H9 (cell line): ENCODE measurements around the gene CLDN22. TPM values are rescaled to one million over a fixed set of nuclear protein-coding genes. Genes with fewer than 3 reads are reported as not detected.

Source experiments
- DNase-seq: peaks from one replicate; pipeline ENCODE4 v3.0.0-alpha.2; 2017
- H2AFZ ChIP-seq: one replicate; pipeline ENCODE4 v1.6.1; 2013; ENCODE audit warnings: mild to moderate bottlenecking, low read length, control low read depth, moderate library complexity
- H2AK5ac ChIP-seq: 2 replicates; pipeline ENCODE4 v1.6.1; 2013; ENCODE audit warnings: low read length, control low read depth, mixed read lengths; ENCODE audit not compliant: insufficient read length
- H2BK120ac ChIP-seq: one replicate; pipeline ENCODE4 v1.6.1; 2013; ENCODE audit warnings: low read depth, mild to moderate bottlenecking, low read length, control low read depth, inconsistent platforms; ENCODE audit not compliant: poor library complexity, severe bottlenecking
- H2BK12ac ChIP-seq: 2 replicates; pipeline ENCODE4 v1.6.1; 2013; ENCODE audit warnings: low read length, control low read depth, mixed read lengths, low read depth; ENCODE audit not compliant: insufficient read length
- H2BK15ac ChIP-seq: 2 replicates; pipeline ENCODE4 v1.6.1; 2013; ENCODE audit warnings: low read depth, low read length, control low read depth
- H2BK20ac ChIP-seq: one replicate; pipeline ENCODE4 v1.6.1; 2013; ENCODE audit warnings: low read depth, mild to moderate bottlenecking, low read length, control low read depth, inconsistent platforms; ENCODE audit not compliant: poor library complexity, severe bottlenecking
- H2BK5ac ChIP-seq: 2 replicates; pipeline ENCODE4 v1.6.1; 2013; ENCODE audit warnings: low read length, control low read depth, mixed read lengths; ENCODE audit not compliant: insufficient read length
- H3K14ac ChIP-seq: 2 replicates; pipeline ENCODE4 v1.6.1; 2013; ENCODE audit warnings: low read length, control low read depth; ENCODE audit not compliant: insufficient read depth
- H3K18ac ChIP-seq: 2 replicates; pipeline ENCODE4 v1.6.1; 2013; ENCODE audit warnings: low read depth, mild to moderate bottlenecking, mixed read lengths, low read length, control low read depth; ENCODE audit not compliant: insufficient read length
- H3K23ac ChIP-seq: 2 replicates; pipeline ENCODE4 v1.6.1; 2013; ENCODE audit warnings: low read length, control low read depth, mixed read lengths, low read depth; ENCODE audit not compliant: insufficient read length
- H3K23me2 ChIP-seq: 2 replicates; pipeline ENCODE4 v1.6.1; 2013; ENCODE audit warnings: low read depth, mild to moderate bottlenecking, mixed read lengths, low read length, control low read depth; ENCODE audit not compliant: insufficient read length, poor library complexity, severe bottlenecking
- H3K27ac ChIP-seq: 2 replicates; pipeline ENCODE4 v1.5.1; 2013; ENCODE audit warnings: low read length, control low read depth, mixed read lengths, low read depth; ENCODE audit not compliant: insufficient read length
- H3K27me3 ChIP-seq: 2 replicates; pipeline ENCODE4 v1.6.1; 2013; ENCODE audit warnings: low read length, control low read depth, inconsistent platforms; ENCODE audit not compliant: insufficient read depth
- H3K4ac ChIP-seq: 2 replicates; pipeline ENCODE4 v1.6.1; 2013; ENCODE audit warnings: low read depth, mild to moderate bottlenecking, control low read depth, inconsistent platforms, low read length, moderate library complexity
- H3K4me1 ChIP-seq: 2 replicates; pipeline ENCODE4 v1.6.1; 2013; ENCODE audit warnings: low read length, control low read depth, inconsistent platforms; ENCODE audit not compliant: insufficient read depth
- H3K4me2 ChIP-seq: 2 replicates; pipeline ENCODE4 v1.6.1; 2013; ENCODE audit warnings: low read length, control low read depth, mixed read lengths; ENCODE audit not compliant: insufficient read length, insufficient read depth
- H3K56ac ChIP-seq: 2 replicates; pipeline ENCODE4 v1.6.1; 2013; ENCODE audit warnings: low read depth, mild to moderate bottlenecking, mixed read lengths, low read length, control low read depth; ENCODE audit not compliant: insufficient read length
- H3K79me1 ChIP-seq: 2 replicates; pipeline ENCODE4 v1.6.1; 2013; ENCODE audit warnings: low read depth, mild to moderate bottlenecking, moderate library complexity, low read length, control low read depth, inconsistent platforms; ENCODE audit not compliant: insufficient read depth, poor library complexity, severe bottlenecking
- H3K79me2 ChIP-seq: 2 replicates; pipeline ENCODE4 v1.6.1; 2013; ENCODE audit warnings: low read length, control low read depth, inconsistent platforms; ENCODE audit not compliant: insufficient read depth
- H3K9ac ChIP-seq: 2 replicates; pipeline ENCODE4 v1.6.1; 2013; ENCODE audit warnings: low read length, control low read depth, mixed read lengths; ENCODE audit not compliant: insufficient read length; ENCODE audit errors: extremely low read depth
- H3K9me3 ChIP-seq: one replicate; pipeline ENCODE4 v1.6.1; 2013; ENCODE audit warnings: low read depth, low read length, inconsistent platforms; ENCODE audit not compliant: control insufficient read depth
- H3T11ph ChIP-seq: one replicate; pipeline ENCODE4 v1.6.1; 2013; ENCODE audit warnings: mild to moderate bottlenecking, low read length, control low read depth, inconsistent platforms
- H4K20me1 ChIP-seq: one replicate; pipeline ENCODE4 v1.6.1; 2013; ENCODE audit not compliant: control insufficient read depth, insufficient read length, insufficient read depth
- H4K5ac ChIP-seq: 2 replicates; pipeline ENCODE4 v1.6.1; 2013; ENCODE audit warnings: low read depth, mild to moderate bottlenecking, mixed read lengths, low read length, control low read depth; ENCODE audit not compliant: insufficient read length
- H4K8ac ChIP-seq: replicated peaks from 2 replicates; pipeline ENCODE4 v1.6.1; 2013; ENCODE audit warnings: low read length, control low read depth, mixed read lengths, low read depth; ENCODE audit not compliant: insufficient read length
- H4K91ac ChIP-seq: 2 replicates; pipeline ENCODE4 v1.6.1; 2013; ENCODE audit warnings: low read depth, mild to moderate bottlenecking, moderate library complexity, mixed read lengths, low read length, control low read depth; ENCODE audit not compliant: insufficient read length
- H3K27ac Mint-ChIP-seq, 3 experiments: 2 replicates in 2 of 3; 3 replicates in 1 of 3; pipeline ENCODE4 v1.8.0; 2020 to 2021; ENCODE audit warnings: mixed read lengths in 3 of 3, mild to moderate bottlenecking in 1 of 3, moderate library complexity in 1 of 3
- H3K27me3 Mint-ChIP-seq: 2 replicates; pipeline ENCODE4 v1.8.0; 2021; ENCODE audit warnings: low read depth, mild to moderate bottlenecking, moderate library complexity, mixed read lengths
- H3K36me3 Mint-ChIP-seq, 3 experiments: 2 replicates in 2 of 3; 3 replicates in 1 of 3; pipeline ENCODE4 v1.8.0; 2020 to 2021; ENCODE audit warnings: low read depth in 3 of 3, mixed read lengths in 3 of 3; ENCODE audit not compliant: insufficient read depth in 1 of 3
- H3K4me1 Mint-ChIP-seq, 2 experiments: 2 replicates each; pipeline ENCODE4 v1.8.0; 2020; ENCODE audit warnings: mixed read lengths in 2 of 2
- H3K4me3 Mint-ChIP-seq, 2 experiments: 2 replicates in 1 of 2; 3 replicates in 1 of 2; pipeline ENCODE4 v1.8.0; 2020 to 2021; ENCODE audit warnings: mild to moderate bottlenecking in 2 of 2, mixed read lengths in 2 of 2, moderate library complexity in 1 of 2
- H3K9me3 Mint-ChIP-seq, 2 experiments: 2 replicates in 1 of 2; 3 replicates in 1 of 2; pipeline ENCODE4 v1.8.0; 2020; ENCODE audit warnings: mild to moderate bottlenecking in 2 of 2, mixed read lengths in 2 of 2, moderate library complexity in 1 of 2
- CTCF ChIP-seq: fragments of 200-600 bp; sonication (generic); conservative IDR thresholded peaks from 3 replicates; pipeline ENCODE4 v1.8.0; 2021; ENCODE audit warnings: antibody characterized with exemption, mild to moderate bottlenecking
- WGBS: extraction: QIAGEN DNeasy Blood & Tissue Kit; methylation state at CpG from one replicate; pipeline ENCODE4 v1.1.7; 2013; ENCODE audit warnings: missing lambda C conversion rate, low lambda C conversion rate, mixed read lengths; ENCODE audit not compliant: insufficient read length; ENCODE audit errors: extremely low coverage; 5-methylcytosine and 5-hydroxymethylcytosine counted together
- total RNA-seq: library from RNA; stranded (reverse); gene quantifications from 2 replicates; pipeline ENCODE4 v1.2.1, GENCODE V29; 2021

Gene CLDN22
- total RNA-seq, 1 experiment from 2014 or later: not detected

DNA sequence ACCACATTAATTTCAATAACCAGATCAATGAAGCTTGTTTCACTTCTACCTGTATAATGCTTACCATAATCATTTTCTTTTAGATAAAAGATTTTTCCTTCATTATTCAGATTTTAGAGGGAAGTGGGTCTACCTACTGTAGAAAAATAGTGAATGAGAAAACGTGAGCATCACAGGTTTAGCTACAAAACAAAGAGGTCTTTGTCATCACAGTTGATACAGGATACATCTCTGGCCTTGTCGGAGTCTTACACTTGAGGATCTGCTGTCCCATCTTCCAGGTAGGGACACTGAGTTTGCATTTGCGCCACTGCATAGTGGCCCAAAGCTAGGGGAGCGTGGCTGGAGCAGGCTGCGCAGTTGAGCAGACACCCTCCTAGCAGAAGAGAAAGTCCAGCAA, 1.4 kb upstream of the CLDN22 start:
- Histone ChIP-seq H2AFZ (no peak overlapping the region), H2BK120ac (no peak overlapping the region), H3K4ac (no peak overlapping the region), H3K14ac (no peak overlapping the region), H2AK5ac (no peak overlapping the region), H2BK15ac (no peak overlapping the region), H3K9ac (no peak overlapping the region), H4K8ac (no peak overlapping the region), H3T11ph (no peak overlapping the region), H3K27ac (no peak overlapping the region), H3K4me1 (no peaks in the 10 kb centered on the region), H2BK12ac (no peak overlapping the region), H3K79me2 (no peaks in the 10 kb centered on the region; the same call in 1 of the 2 replicates), H3K4me2 (no peak overlapping the region), H4K5ac (no peak overlapping the region), H3K79me1 (no peaks in the 10 kb centered on the region), H3K23ac (no peak overlapping the region), H3K9me3 (no peaks in the 10 kb centered on the region), H2BK20ac (no peak overlapping the region), H4K91ac (no peak overlapping the region), H3K23me2 (no peaks in the 10 kb centered on the region), H3K18ac (no peak overlapping the region), H3K56ac (no peak overlapping the region), H2BK5ac (no peak overlapping the region), H4K20me1 (no peaks in the 10 kb centered on the region), H3K27me3 (no peaks in the 10 kb centered on the region)
- H3K4me3 Mint-ChIP-seq: no peak overlapping the region
- WGBS: no CpG with 5 or more reads among the region's 5 CpGs
- H3K27me3 Mint-ChIP-seq: no peaks in the 10 kb centered on the region
- no peak for TF ChIP-seq CTCF
- peaks cover 0 to 7% of the 10 kb centered on the region in 2 experiments; a peak in 1 of 4 replicates for H3K4me1 Mint-ChIP-seq
- peaks cover 14 to 15% of the 10 kb centered on the region in 2 experiments for H3K9me3 Mint-ChIP-seq
- peak overlapping the region in 1 of 3 experiments; percentile 7; a peak in 1 of 7 replicates for H3K27ac Mint-ChIP-seq
- DNase-seq: no peak
- H3K36me3 Mint-ChIP-seq: peaks cover 12 to 31% (median 21%) of the 10 kb centered on the region in 3 experiments
